Stimulated activated CD8-positive, alpha-beta memory T cell treated with anti-CD3 and anti-CD28 coated beads, Interleukin-12 subunit alpha, Interleukin-12 subunit beta, amount 100 ng/mL, for 24 hours (primary cell): Measurements from ENCODE around the gene UQCC2.

ENCODE experiments used
- DNase-seq: peaks from one replicate; pipeline ENCODE4 v3.0.0-alpha.2; 2020; ENCODE audit errors: extremely low read depth

The UQCC2 gene

DNA sequence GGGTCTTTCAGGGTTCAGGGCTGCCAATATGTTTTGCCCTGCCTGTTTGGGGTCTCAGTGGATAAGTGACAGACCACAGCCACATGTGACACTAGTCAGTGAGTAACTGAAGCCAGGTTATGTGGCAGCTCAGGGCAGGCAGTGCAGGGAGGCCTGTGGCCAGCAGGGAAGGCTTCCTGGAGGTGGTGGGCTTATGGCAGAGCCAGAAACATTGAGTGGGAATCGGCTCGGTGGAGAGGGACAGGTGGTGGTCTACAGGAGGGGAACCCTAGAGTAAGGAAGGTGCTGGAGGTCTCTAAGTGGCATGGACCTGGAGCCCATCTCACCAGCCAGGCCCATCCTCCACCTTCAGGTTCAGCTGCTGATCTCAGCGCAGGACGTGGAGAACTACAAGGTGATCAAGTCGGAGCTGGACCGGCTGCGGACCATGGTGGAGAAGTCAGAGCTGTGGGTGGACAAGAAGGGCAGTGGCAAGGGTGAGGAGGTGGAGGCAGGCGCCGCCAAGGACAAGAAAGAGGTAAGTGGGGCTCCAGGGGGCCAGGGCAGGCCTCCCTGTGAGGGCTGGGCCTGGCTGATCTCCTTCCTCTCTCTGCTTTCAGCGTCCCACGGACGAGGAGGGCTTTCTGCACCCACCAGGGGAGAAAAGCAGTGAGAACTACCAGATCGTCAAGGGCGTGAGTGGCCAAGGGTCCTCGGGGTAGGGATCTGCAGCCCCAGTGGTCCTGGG, 34.9 kb downstream of the UQCC2 start:
- no peak for DNase-seq

- DNase-seq = no peak
Observed at GRCh38 chr6:33675968-33676367, 35.5 kb downstream of the UQCC2 start.

DNA sequence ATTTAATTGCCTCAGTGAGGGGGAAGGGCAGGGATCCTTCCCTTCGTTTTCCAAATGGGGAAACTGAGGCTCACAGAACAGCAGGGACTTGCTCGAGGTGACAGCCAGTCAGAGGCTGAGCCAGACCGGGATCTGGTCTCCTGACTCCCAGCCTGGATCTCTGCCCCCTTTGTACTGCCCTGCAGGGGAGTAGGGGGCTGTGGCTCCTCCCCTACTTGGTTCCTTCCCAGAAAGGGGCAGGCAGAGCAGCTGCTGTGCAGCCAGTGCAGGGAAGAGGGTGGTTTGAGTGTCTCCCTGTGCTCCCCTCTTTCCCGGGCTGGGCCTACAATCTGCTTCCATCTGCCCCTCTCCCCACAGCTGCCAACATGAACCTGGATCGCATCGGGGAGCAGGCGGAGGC, 37.6 kb downstream of the UQCC2 start:
- no peak for DNase-seq

GRCh38 chr6:33672808-33673207, 38.7 kb downstream of the UQCC2 start:
- DNase-seq = no peak

DNA sequence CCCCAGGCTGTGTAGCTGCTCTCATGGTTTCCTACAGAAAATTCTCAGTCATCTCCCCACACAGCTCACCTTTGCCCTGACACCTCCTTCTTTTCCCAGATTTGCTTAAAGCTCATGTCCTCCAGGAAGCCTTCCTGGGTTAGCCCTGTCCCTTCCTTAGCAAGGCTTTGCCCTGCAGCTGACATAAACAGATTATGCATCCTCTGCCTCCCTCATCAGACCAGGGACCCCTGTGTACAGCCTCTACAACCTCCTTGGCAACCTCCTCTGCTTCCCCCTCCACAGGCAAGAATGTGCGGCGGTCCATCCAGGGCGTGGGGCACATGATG, 39.8 kb downstream of the UQCC2 start:
- no peak for DNase-seq

DNA sequence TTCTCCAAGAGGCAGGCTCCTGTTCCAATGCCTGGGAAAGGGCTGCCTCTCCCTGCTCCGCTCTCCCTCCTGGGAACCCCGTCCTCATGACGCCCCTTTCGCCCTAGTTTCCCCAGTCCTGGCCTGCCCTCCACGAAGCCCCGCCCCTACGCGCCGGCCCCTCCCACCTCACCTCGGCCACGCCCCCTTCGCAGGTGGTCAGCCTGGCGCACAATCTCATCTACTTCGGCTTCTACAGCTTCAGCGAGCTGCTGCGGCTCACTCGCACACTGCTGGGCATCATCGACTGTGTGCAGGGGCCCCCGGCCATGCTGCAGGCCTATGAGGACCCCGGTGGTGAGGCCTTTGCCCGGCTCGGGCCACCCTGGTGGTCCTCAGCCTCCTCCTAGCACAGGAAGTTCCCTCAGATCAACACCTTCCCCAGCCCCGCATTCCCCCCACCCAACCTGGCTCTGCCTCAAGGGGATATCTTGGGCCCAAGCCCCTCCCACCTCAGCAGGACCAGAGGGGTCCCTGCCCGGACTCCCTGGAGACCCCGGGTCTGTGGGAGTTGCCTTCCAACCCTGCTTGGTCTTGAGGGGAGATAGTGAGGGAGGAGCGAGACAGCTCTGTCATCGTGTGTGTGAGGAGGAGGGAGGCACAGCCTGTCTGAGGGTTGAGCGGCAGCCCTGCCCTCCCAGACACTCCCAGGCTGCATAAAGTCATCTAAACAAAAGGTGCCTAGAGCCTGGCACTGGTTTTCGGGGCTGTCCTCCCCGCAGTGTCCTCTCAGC, 40.3 kb downstream of the UQCC2 start:
- no peak for DNase-seq

- DNase-seq = no peak
Observed at GRCh38 chr6:33670086-33670660, 41.3 kb downstream of the UQCC2 start.

GRCh38 chr6:33668914-33669313, 42.6 kb downstream of the UQCC2 start:
- no peak for DNase-seq

GRCh38 chr6:33668328-33668727, 43.2 kb downstream of the UQCC2 start:
- no peak for DNase-seq

DNA sequence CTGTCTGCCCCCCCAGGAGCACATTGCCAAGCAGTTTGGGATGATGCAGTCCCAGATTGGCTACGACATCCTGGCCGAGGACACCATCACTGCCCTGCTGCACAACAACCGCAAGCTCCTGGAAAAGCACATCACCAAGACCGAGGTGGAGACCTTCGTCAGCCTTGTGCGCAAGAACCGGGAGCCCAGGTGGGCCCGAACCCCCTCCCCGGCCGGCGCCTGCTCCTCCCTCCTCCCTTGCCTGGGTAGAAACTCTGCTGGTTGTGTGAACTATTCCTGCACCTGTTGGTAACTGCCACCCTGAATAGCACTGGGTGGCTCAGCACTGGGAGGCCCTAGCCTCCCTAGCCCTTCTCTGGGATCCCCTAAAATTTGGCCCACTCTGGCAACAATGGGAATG, 43.7 kb downstream of the UQCC2 start:
- DNase-seq = no peak

DNA sequence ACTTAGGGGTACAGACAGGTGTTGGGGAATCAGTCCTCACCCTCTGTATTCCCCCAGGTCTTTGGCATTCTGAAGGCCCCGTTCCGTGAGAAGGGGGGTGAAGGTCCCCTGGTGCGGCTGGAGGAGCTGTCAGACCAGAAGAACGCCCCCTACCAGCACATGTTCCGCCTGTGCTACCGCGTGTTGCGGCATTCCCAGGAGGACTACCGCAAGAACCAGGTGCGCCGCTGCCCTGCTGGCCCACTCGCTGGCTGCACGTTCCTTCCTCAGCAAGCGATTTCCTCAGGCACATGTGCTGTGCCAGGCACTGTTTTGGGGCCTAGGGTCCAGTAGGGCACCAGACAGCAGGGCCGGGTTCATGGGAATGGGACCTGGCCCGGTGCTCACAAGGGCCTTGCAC, 44.4 kb downstream of the UQCC2 start:
- DNase-seq = no peak

DNA sequence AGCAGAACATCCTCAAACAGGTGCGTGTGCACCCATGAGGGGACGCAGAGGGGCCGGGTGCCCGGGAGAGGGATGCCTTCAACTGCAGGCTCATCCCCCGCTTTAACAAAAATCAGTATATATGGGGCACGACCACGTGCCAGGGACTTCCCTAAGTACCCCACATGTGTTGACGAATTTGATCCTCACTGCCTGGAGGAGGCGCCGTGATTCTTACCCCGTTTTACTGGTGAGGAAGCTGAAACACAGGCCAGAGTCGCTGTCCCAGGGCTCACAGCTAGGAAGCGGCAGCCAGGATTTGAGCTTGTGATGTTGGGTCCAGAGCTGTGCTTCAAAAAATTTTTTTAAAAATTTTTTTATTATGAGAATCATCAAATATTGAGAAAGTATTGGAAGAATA, 45.5 kb downstream of the UQCC2 start:
- DNase-seq = no peak

- no peak for DNase-seq
Observed at GRCh38 chr6:33664506-33665057, 46.9 kb downstream of the UQCC2 start.

DNA sequence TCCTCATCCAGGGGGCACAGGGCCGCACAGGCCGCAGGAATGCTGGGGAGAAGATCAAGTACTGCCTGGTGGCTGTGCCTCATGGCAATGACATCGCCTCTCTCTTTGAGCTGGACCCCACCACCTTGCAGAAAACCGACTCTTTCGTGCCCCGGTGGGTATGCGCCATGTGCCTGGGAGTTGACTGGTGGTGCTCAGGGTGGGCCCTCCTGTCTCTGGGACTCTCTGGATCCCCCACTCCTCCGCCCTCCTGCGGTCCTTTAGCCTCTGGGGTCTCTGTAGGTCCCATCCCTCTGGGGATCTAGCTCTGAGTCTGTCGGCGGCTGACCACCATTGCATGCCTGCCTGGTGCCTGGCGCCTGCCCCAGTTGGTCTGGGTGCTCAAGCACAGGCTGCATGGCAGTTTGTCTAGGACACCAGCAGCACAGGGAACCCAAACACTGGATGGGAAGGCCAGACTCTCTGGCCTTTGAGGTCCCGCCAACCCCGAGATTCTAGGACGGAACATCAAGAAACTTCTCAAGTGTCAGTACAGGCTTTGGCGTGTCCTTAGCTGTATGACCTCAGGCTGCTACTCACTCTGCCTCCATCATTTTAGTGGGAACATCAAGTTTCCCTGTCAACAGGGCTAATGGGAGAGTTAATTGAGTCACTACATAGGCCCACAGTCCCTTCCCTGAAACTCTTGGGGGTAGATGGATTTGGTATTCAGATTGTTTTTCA, 47.6 kb downstream of the UQCC2 start:
- no peak for DNase-seq

DNA sequence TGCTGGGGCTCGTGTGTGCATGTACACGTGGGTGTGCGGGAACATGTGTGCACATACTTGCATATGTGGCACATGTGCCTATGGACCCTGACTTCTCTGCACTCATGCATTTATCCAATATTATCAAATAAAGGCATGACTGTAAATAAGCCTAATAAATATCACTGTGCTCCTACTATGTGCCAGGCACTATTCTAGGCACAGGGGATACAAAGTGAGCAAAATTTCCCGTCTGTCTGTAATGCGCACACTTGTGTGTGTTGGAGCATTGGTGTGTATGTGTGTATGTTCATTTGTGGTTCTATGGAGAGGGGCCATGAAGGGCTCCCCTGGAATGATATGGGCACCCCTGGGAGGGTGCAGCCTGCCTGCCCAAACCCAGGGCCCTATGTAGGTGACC, 48.5 kb downstream of the UQCC2 start:
- DNase-seq = no peak

- no peak for DNase-seq
Observed at GRCh38 chr6:33662318-33662717, 49.2 kb downstream of the UQCC2 start.

DNA sequence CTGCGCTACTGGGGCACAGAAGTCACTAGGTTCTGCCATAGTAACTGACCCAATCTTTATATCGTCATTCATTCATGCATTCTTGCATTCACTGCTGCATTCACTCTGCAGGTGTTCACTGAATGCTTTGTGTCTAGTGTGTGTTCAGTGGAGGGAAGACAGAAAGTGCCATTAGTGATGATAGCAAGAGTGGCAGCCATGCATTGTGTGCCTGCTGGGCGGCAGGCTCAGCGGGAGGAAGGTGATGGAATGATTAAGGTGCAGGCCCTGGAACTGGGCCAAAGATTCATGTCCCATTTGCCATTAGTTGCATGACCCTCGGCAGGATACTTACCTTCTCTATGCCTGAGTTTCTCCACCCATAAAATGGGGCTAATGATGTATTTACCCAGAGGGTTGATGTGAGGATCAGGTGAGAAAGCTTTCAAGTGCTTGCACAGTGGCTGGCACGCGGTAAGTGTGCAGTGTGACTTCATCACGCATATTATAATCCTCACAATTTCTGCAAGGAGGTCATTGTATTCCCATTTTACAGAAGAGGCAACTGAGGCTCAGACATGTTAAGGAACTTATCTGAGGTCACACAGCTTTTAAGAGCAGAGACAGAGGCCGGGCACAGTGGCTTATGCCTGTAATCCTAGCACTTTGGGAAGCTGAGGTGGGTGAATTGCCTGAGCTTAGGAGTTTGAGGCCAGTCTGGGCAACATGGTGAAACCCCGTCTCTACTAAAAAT, 50.2 kb downstream of the UQCC2 start:
- no peak for DNase-seq

GRCh38 chr6:33659986-33660385, 51.5 kb downstream of the UQCC2 start:
- DNase-seq = no peak

- DNase-seq = no peak
Observed at GRCh38 chr6:33658982-33659689, 52.4 kb downstream of the UQCC2 start.

DNA sequence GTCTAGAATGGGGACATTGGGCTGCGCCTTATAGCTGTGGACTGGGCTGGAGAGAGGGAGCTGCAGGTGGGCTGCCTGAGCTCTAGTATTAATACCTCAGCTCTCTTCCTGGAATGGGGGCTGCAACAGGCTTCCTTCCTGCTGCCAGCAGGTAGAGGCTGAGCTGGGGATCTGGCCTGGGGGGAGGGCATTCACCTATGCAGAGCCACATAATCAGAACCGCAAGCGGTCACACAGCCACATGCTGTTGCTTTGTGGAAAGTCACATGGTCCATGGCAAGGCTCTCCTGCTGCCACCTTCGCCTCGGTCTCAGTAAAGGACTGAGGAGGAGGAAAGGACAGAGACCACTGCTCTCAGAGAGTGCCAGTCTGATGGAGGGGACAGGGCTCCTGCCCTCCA, 54.7 kb downstream of the UQCC2 start:
- no peak for DNase-seq
